Sciatic nerve (tissue), 2 donors: ENCODE data around the gene TTC14. TPM values are rescaled to one million over a fixed set of nuclear protein-coding genes. Genes with fewer than 3 reads are reported as not detected.

ENCODE experiments used
- ATAC-seq: fragments of 200-7000 bp; cut with Tn5 transposase; one replicate; pipeline ENCODE4 v1.9.1; 2020; ENCODE audit warnings: mild to moderate bottlenecking, moderate library complexity
- DNase-seq: peaks from one replicate; pipeline ENCODE4 v3.0.0-alpha.2; 2020; ENCODE audit warnings: low spot score
- intact Hi-C: fragments of 100-400 bp; cut with DNase I; formaldehyde crosslinking; loops from one replicate; pipeline ENCODE4 v1.14.2; 2022
- total RNA-seq: library from RNA; stranded (reverse); fragmentation: NEBNext Ultra II Directional; extraction: Animal tissue kit (Norgen Biotek cat#: 25700); gene quantifications from one replicate; pipeline ENCODE4 v1.2.1, GENCODE V29; 2021
- donor health status: DM: no; HTN: no; CAD: no.
- donor health status: DM: no; HTN: no; CAD: no.

TTC14 gene
- total RNA-seq, 1 donor from 2014 or later: 78.5 TPM

- DNase-seq (no peak), ATAC-seq (no peak)
- intact Hi-C loops: no loop called here
Observed at GRCh38 chr3:180626844-180627243, 24.9 kb downstream of the TTC14 start.

- ATAC-seq (no peak), DNase-seq (no peak)
- intact Hi-C loops: no loop called here
Observed at GRCh38 chr3:180630371-180630770, 28.4 kb downstream of the TTC14 start.

GRCh38 chr3:180631317-180631716, 29.4 kb downstream of the TTC14 start:
- intact Hi-C loops: no loop called here
- DNase-seq (no peak), ATAC-seq (no peak)

DNA sequence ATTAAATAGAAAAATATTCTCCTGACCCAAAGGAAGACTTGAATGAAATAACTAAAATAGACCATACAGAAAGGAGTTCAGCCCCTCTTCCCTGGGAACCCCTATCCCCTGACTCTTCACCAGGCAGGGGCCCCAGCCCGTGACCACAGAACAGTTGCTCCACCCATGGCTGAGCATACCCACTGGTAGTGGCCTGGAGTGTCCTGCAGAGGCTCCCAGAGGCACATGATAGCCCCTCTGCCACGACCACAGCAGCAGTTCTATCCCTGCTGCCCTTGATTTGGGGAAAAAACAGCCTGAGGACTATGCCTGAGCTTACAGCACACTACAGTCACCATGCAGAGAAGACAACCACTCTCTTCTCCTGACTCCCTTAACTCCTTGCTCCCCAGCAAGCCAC, 31.8 kb downstream of the TTC14 start:
- DNase-seq (no peak), ATAC-seq (no peak)
- intact Hi-C loops: no loop called here

GRCh38 chr3:180640987-180641386, 39.0 kb downstream of the TTC14 start:
- ATAC-seq: no peak
- intact Hi-C loops: no loop called here
- no peak for DNase-seq

GRCh38 chr3:180646187-180646790, 44.3 kb downstream of the TTC14 start:
- intact Hi-C loops: no loop called here
- no peak for DNase-seq
- ATAC-seq: no peak

GRCh38 chr3:180656406-180656805, 54.4 kb downstream of the TTC14 start:
- no peak for DNase-seq
- intact Hi-C loops: no loop called here
- ATAC-seq: no peak

- no peak for DNase-seq
- intact Hi-C loops: no loop called here
- no peak for ATAC-seq
Observed at GRCh38 chr3:180657094-180657493, 55.1 kb downstream of the TTC14 start.

Other genes starting within 250 kb of the TTC14 start
- gene CCDC39, start 77.3 kb downstream of the TTC14 start, total RNA-seq: 0.58 TPM